Natural killer cell treated with Interleukin-12 subunit alpha and Interleukin-12 subunit beta and Interleukin-15 and Interleukin-18, amount 100 ng/mL, for 72 hours (primary cell): ENCODE results near the gene CHMP2A. TPM values are rescaled to one million over a fixed set of nuclear protein-coding genes. Genes with fewer than 3 reads are reported as not detected.
A peak's percentile ranks its signal among the peaks of the same experiment; 100 is the strongest.

Experiments
- ATAC-seq, 2 donors: fragments of 150-1000 bp; cut with Tn5 transposase in 1 of 2; sonication (Bioruptor Pico), chemical (Tn5 transposase) in 1 of 2; 2 replicates each; pipeline ENCODE4 v1.10.0; 2021
- DNase-seq: peaks from one replicate; pipeline ENCODE4 v3.0.0; 2022; ENCODE audit warnings: low spot score
- H3K27ac Mint-ChIP-seq, 2 donors: 1 replicate in 1 of 2; 2 replicates in 1 of 2; pipeline ENCODE4 v1.8.0; 2022; ENCODE audit warnings: mixed read lengths in 2 of 2, mild to moderate bottlenecking in 1 of 2, moderate library complexity in 1 of 2
- H3K27me3 Mint-ChIP-seq, 2 donors: 1 replicate in 1 of 2; 2 replicates in 1 of 2; pipeline ENCODE4 v1.8.0; 2022; ENCODE audit warnings: mixed read lengths in 2 of 2
- H3K36me3 Mint-ChIP-seq: one replicate; pipeline ENCODE4 v1.8.0; 2022; ENCODE audit warnings: mixed read lengths
- H3K4me1 Mint-ChIP-seq, 2 donors: 1 replicate in 1 of 2; 2 replicates in 1 of 2; pipeline ENCODE4 v1.8.0; 2022; ENCODE audit warnings: low read depth in 2 of 2, mixed read lengths in 2 of 2, mild to moderate bottlenecking in 1 of 2
- H3K4me3 Mint-ChIP-seq: one replicate; pipeline ENCODE4 v1.8.0; 2022; ENCODE audit warnings: mixed read lengths
- H3K9me3 Mint-ChIP-seq: 2 replicates; pipeline ENCODE4 v1.8.0; 2022; ENCODE audit warnings: mixed read lengths
- total RNA-seq, 2 donors: library from RNA; stranded (reverse); gene quantifications; one replicate each; pipeline ENCODE4 v1.2.3, GENCODE V29; 2022

Gene CHMP2A
- total RNA-seq, 2 donors from 2014 or later, result 60.2 to 99.9 TPM

- Mint-ChIP-seq H3K4me3 (peak overlapping the region; percentile 67), H3K27ac (peak overlapping the region; percentile 58 to 100)
- peak in 1 of 2 donors; percentile 28 for ATAC-seq
Measured at GRCh38 chr19:58562122-58563033, 7.5 kb upstream of the CHMP2A start.

GRCh38 chr19:58561373-58562121 lies 6.6 kb upstream of the CHMP2A start:
- DNase-seq, result peak; percentile 41
- peak overlapping the region in 1 of 2 donors; percentile 100 for H3K27ac Mint-ChIP-seq
- no peaks in the 10 kb centered on the region for H3K9me3 Mint-ChIP-seq
- no peak for ATAC-seq
- peak overlapping the region; percentile 67 for H3K4me3 Mint-ChIP-seq
- H3K27me3 Mint-ChIP-seq, result peaks cover 0 to 3% of the 10 kb centered on the region in 2 donors
- H3K4me1 Mint-ChIP-seq, result peaks cover 41 to 48% of the 10 kb centered on the region in 2 donors
- H3K36me3 Mint-ChIP-seq, result peaks cover 9% of the 10 kb centered on the region

More at GRCh38 chr19:58562122-58563033, 7.5 kb upstream of the CHMP2A start:
- peak; percentile 69 for DNase-seq
- peaks cover 33 to 42% of the 10 kb centered on the region in 2 donors for H3K4me1 Mint-ChIP-seq
- H3K27me3 Mint-ChIP-seq, result peaks cover 0 to 3% of the 10 kb centered on the region in 2 donors
- peaks cover 8% of the 10 kb centered on the region for H3K36me3 Mint-ChIP-seq
- H3K9me3 Mint-ChIP-seq, result no peaks in the 10 kb centered on the region

GRCh38 chr19:58560921-58561320 lies 6.0 kb upstream of the CHMP2A start:
- Mint-ChIP-seq H3K9me3 (no peaks in the 10 kb centered on the region), H3K27me3 (peaks cover 0 to 3% of the 10 kb centered on the region in 2 donors), H3K4me3 (peak overlapping the region; percentile 67), H3K4me1 (peaks cover 47 to 53% of the 10 kb centered on the region in 2 donors), H3K27ac (peak overlapping the region in 1 of 2 donors; percentile 100), H3K36me3 (peaks cover 9% of the 10 kb centered on the region)
- ATAC-seq (no peak), DNase-seq (peak; percentile 28)

- Mint-ChIP-seq H3K4me1 (peaks cover 50 to 56% of the 10 kb centered on the region in 2 donors), H3K36me3 (peaks cover 9% of the 10 kb centered on the region), H3K4me3 (peak overlapping the region; percentile 99), H3K27ac (peak overlapping the region; percentile 98 to 100), H3K9me3 (no peaks in the 10 kb centered on the region), H3K27me3 (peaks cover 0 to 3% of the 10 kb centered on the region in 2 donors)
- DNase-seq (peak; percentile 48), ATAC-seq (no peak)
Measured at GRCh38 chr19:58560007-58560887, 5.3 kb upstream of the CHMP2A start.

GRCh38 chr19:58559275-58560006 lies 4.5 kb upstream of the CHMP2A start:
- H3K4me1 Mint-ChIP-seq, result peaks cover 56 to 59% of the 10 kb centered on the region in 2 donors
- peak overlapping the region; percentile 98 to 100 for H3K27ac Mint-ChIP-seq
- peaks cover 0 to 3% of the 10 kb centered on the region in 2 donors for H3K27me3 Mint-ChIP-seq
- peak; percentile 37 to 55 for ATAC-seq
- H3K9me3 Mint-ChIP-seq, result no peaks in the 10 kb centered on the region
- peak; percentile 92 for DNase-seq
- H3K36me3 Mint-ChIP-seq, result peaks cover 10% of the 10 kb centered on the region
- peak overlapping the region; percentile 99 for H3K4me3 Mint-ChIP-seq

GRCh38 chr19:58558623-58559274 lies 3.8 kb upstream of the CHMP2A start:
- H3K27ac Mint-ChIP-seq, result peak overlapping the region; percentile 98 to 100
- peaks cover 0 to 3% of the 10 kb centered on the region in 2 donors for H3K27me3 Mint-ChIP-seq
- H3K36me3 Mint-ChIP-seq, result peaks cover 17% of the 10 kb centered on the region
- peak; percentile 79 to 85 for ATAC-seq
- peak; percentile 99 for DNase-seq
- H3K4me3 Mint-ChIP-seq, result peak overlapping the region; percentile 99
- no peaks in the 10 kb centered on the region for H3K9me3 Mint-ChIP-seq
- H3K4me1 Mint-ChIP-seq, result peaks cover 56 to 61% of the 10 kb centered on the region in 2 donors

- H3K9me3 Mint-ChIP-seq, result no peaks in the 10 kb centered on the region
- H3K27ac Mint-ChIP-seq, result peak within 1 kb of the TSS; percentile 98 to 100
- peaks cover 54 to 59% of the 10 kb centered on the region in 2 donors for H3K4me1 Mint-ChIP-seq
- DNase-seq (no peak), ATAC-seq (peak; percentile 1)
- H3K27me3 Mint-ChIP-seq, result no peaks in the 10 kb centered on the region
- H3K4me3 Mint-ChIP-seq, result peak within 1 kb of the TSS; percentile 99
- peaks cover 20% of the 10 kb centered on the region for H3K36me3 Mint-ChIP-seq
Measured at GRCh38 chr19:58558066-58558622, 3.2 kb upstream of the CHMP2A start, which contains the start of gene UBE2M. Gene UBE2M, minus strand, starts transcription at chr19:58558611. Its CDS starts 230 bp downstream, at chr19:58558381.

- H3K4me3 Mint-ChIP-seq, result peak overlapping the region; percentile 99
- no peaks in the 10 kb centered on the region for H3K9me3 Mint-ChIP-seq
- peak; percentile 28 for DNase-seq
- H3K36me3 Mint-ChIP-seq, result peaks cover 27% of the 10 kb centered on the region
- peaks cover 61 to 64% of the 10 kb centered on the region in 2 donors for H3K4me1 Mint-ChIP-seq
- no peaks in the 10 kb centered on the region for H3K27me3 Mint-ChIP-seq
- ATAC-seq, result no peak
- H3K27ac Mint-ChIP-seq, result peak overlapping the region; percentile 98 to 100
Measured at GRCh38 chr19:58557221-58558065, 2.5 kb upstream of the CHMP2A start.

GRCh38 chr19:58556622-58557220 lies 1.8 kb upstream of the CHMP2A start:
- H3K4me1 Mint-ChIP-seq, result peaks cover 62 to 63% of the 10 kb centered on the region in 2 donors
- H3K36me3 Mint-ChIP-seq, result peaks cover 28% of the 10 kb centered on the region
- DNase-seq (no peak), ATAC-seq (no peak)
- H3K27me3 Mint-ChIP-seq, result no peaks in the 10 kb centered on the region
- H3K4me3 Mint-ChIP-seq, result peak overlapping the region; percentile 99
- no peaks in the 10 kb centered on the region for H3K9me3 Mint-ChIP-seq
- peak overlapping the region; percentile 98 to 100 for H3K27ac Mint-ChIP-seq

- H3K4me3 Mint-ChIP-seq, result peak overlapping the region; percentile 99
- H3K27me3 Mint-ChIP-seq, result no peaks in the 10 kb centered on the region
- H3K4me1 Mint-ChIP-seq, result peaks cover 59 to 62% of the 10 kb centered on the region in 2 donors
- DNase-seq, result no peak
- no peaks in the 10 kb centered on the region for H3K9me3 Mint-ChIP-seq
- peaks cover 28% of the 10 kb centered on the region for H3K36me3 Mint-ChIP-seq
- ATAC-seq, result no peak
- peak overlapping the region; percentile 98 to 100 for H3K27ac Mint-ChIP-seq
Measured at GRCh38 chr19:58555920-58556621, 1.2 kb upstream of the CHMP2A start.
